GM23248 (cell line): Measurements from ENCODE around the gene GRID2.

ENCODE experiments used
- EZH2 ChIP-seq: fragments of 200-600 bp; sonication (generic); IDR thresholded peaks from 2 replicates; pipeline ENCODE4 v1.6.1; 2018; ENCODE audit warnings: antibody characterized with exemption, mild to moderate bottlenecking; ENCODE audit not compliant: insufficient read depth, poor library complexity, severe bottlenecking
- EZH2phosphoT487 ChIP-seq: fragments of 200-600 bp; sonication (generic); IDR thresholded peaks from 2 replicates; pipeline ENCODE4 v1.6.1; 2018; ENCODE audit warnings: antibody characterized with exemption, moderate library complexity, mild to moderate bottlenecking, low read depth; ENCODE audit not compliant: insufficient read depth

- TF ChIP-seq EZH2phosphoT487 (no peak), EZH2 (no peak)
Observed at GRCh38 chr4:93775551-93775950, 1471.8 kb downstream of the GRID2 start.
